ENCODE measurements around the gene NPY5R. TPM values are rescaled to one million over a fixed set of nuclear protein-coding genes. Genes with fewer than 3 reads are reported as not detected.

Gene NPY5R
- total RNA-seq, 1 experiment from 2014 or later: not detected

- H3K4me3 ChIP-seq (ENCODE audit: low read depth, low read length): no peak overlapping the region
- Mint-ChIP-seq H3K9me3 (ENCODE audit: unreplicated experiment) (no peaks in the 10 kb centered on the region), H3K27ac (ENCODE audit: unreplicated experiment) (no peak overlapping the region), H3K4me3 (ENCODE audit: unreplicated experiment) (no peak overlapping the region), H3K27me3 (ENCODE audit: insufficient read depth, unreplicated experiment) (no peaks in the 10 kb centered on the region), H3K4me1 (ENCODE audit: low read depth, unreplicated experiment) (no peaks in the 10 kb centered on the region), H3K36me3 (ENCODE audit: insufficient read depth, unreplicated experiment) (no peaks in the 10 kb centered on the region)
- BruUV-seq (replicated peaks): no TSS peak
- H3K9me3 ChIP-seq: no peaks in the 10 kb centered on the region
- ChIA-PET CTCF (no interaction called here), POLR2A (no interaction called here)
- intact Hi-C loops (cut with micrococcal nuclease; ENCODE audit: unreplicated experiment): no loop called here
- no peaks in the 10 kb centered on the region for H3K27me3 ChIP-seq (replicated peaks; ENCODE audit: control insufficient read depth, insufficient read depth, low read length)
- H3K36me3 ChIP-seq (ENCODE audit: control insufficient read depth, insufficient read depth, low read length): no peaks in the 10 kb centered on the region
- H3K4me1 ChIP-seq: no peaks in the 10 kb centered on the region
- DNase-seq: no peak
- no peak for TF ChIP-seq CTCF (IDR thresholded peaks at IDR 0.05; ENCODE audit: insufficient read depth in 1 of 2, low read depth in 1 of 2, low read length in 1 of 2, severe bottlenecking in 1 of 2, unreplicated experiment in 1 of 2)
Observed at GRCh38 chr4:163378661-163379060, 35.0 kb downstream of the NPY5R start.

GRCh38 chr4:163380703-163381102, 37.0 kb downstream of the NPY5R start:
- Mint-ChIP-seq H3K4me3 (ENCODE audit: unreplicated experiment) (no peak overlapping the region), H3K4me1 (ENCODE audit: low read depth, unreplicated experiment) (no peaks in the 10 kb centered on the region), H3K9me3 (ENCODE audit: unreplicated experiment) (no peaks in the 10 kb centered on the region), H3K27ac (ENCODE audit: unreplicated experiment) (no peak overlapping the region), H3K36me3 (ENCODE audit: insufficient read depth, unreplicated experiment) (no peaks in the 10 kb centered on the region), H3K27me3 (ENCODE audit: insufficient read depth, unreplicated experiment) (no peaks in the 10 kb centered on the region)
- POLR2A ChIA-PET: no interaction called here
- H3K4me3 ChIP-seq (ENCODE audit: low read depth, low read length): no peak overlapping the region
- peaks cover 6% of the 10 kb centered on the region; the same call in 1 of the 2 replicates for H3K4me1 ChIP-seq
- intact Hi-C loops (cut with micrococcal nuclease; ENCODE audit: unreplicated experiment): no loop called here
- TF ChIP-seq CTCF (IDR thresholded peaks at IDR 0.05; ENCODE audit: insufficient read depth in 1 of 2, low read depth in 1 of 2, low read length in 1 of 2, severe bottlenecking in 1 of 2, unreplicated experiment in 1 of 2): no peak
- no peaks in the 10 kb centered on the region for H3K27me3 ChIP-seq (replicated peaks; ENCODE audit: control insufficient read depth, insufficient read depth, low read length)
- CTCF ChIA-PET: no interaction called here
- DNase-seq: no peak
- no peaks in the 10 kb centered on the region for H3K36me3 ChIP-seq (ENCODE audit: control insufficient read depth, insufficient read depth, low read length)
- BruUV-seq (replicated peaks): no TSS peak
- H3K9me3 ChIP-seq: no peaks in the 10 kb centered on the region

- H3K4me1 Mint-ChIP-seq (ENCODE audit: low read depth, unreplicated experiment): no peaks in the 10 kb centered on the region
- no peaks in the 10 kb centered on the region for H3K36me3 Mint-ChIP-seq (ENCODE audit: insufficient read depth, unreplicated experiment)
- no peak for TF ChIP-seq CTCF (IDR thresholded peaks at IDR 0.05; ENCODE audit: insufficient read depth in 1 of 2, low read depth in 1 of 2, low read length in 1 of 2, severe bottlenecking in 1 of 2, unreplicated experiment in 1 of 2)
- Histone ChIP-seq H3K9me3 (no peaks in the 10 kb centered on the region), H3K4me3 (ENCODE audit: low read depth, low read length) (no peak overlapping the region), H3K36me3 (ENCODE audit: control insufficient read depth, insufficient read depth, low read length) (no peaks in the 10 kb centered on the region), H3K27me3 (replicated peaks; ENCODE audit: control insufficient read depth, insufficient read depth, low read length) (no peaks in the 10 kb centered on the region), H3K4me1 (peaks cover 6% of the 10 kb centered on the region; the same call in 1 of the 2 replicates)
- H3K27ac Mint-ChIP-seq (ENCODE audit: unreplicated experiment): no peak overlapping the region
- DNase-seq: no peak
- BruUV-seq (replicated peaks): no TSS peak
- ChIA-PET POLR2A (no interaction called here), CTCF (no interaction called here)
- no peak overlapping the region for H3K4me3 Mint-ChIP-seq (ENCODE audit: unreplicated experiment)
- H3K9me3 Mint-ChIP-seq (ENCODE audit: unreplicated experiment): no peaks in the 10 kb centered on the region
- intact Hi-C loops (cut with micrococcal nuclease; ENCODE audit: unreplicated experiment): no loop called here
- no peaks in the 10 kb centered on the region for H3K27me3 Mint-ChIP-seq (ENCODE audit: insufficient read depth, unreplicated experiment)
Observed at GRCh38 chr4:163382178-163382869, 38.6 kb downstream of the NPY5R start.
